Stomach (tissue), 9 donors: ENCODE data around the gene NDOR1. TPM values are rescaled to one million over a fixed set of nuclear protein-coding genes. Genes with fewer than 3 reads are reported as not detected.

Source experiments
- DNase-seq, 2 donors: peaks; one replicate each; pipeline versions ENCODE4 v3.0.0 to v3.0.0-alpha.2; 2013 to 2019
- H3K27ac ChIP-seq, 5 donors: fragments of 200-600 bp in 4 of 5; sonication (generic) in 4 of 5; one replicate each; pipeline ENCODE4 v1.5.1; 2013 to 2019; ENCODE audit warnings: mild to moderate bottlenecking in 1 of 5, moderate library complexity in 1 of 5
- H3K27me3 ChIP-seq, 3 donors: fragments of 200-600 bp; sonication (generic); one replicate each; pipeline ENCODE4 v1.5.1; 2017 to 2019; ENCODE audit warnings: mixed run types in 1 of 3
- H3K36me3 ChIP-seq, 4 donors: fragments of 200-600 bp; sonication (generic); 1 replicate in 3 of 4; 2 replicates in 1 of 4; pipeline ENCODE4 v1.5.1; 2016 to 2019
- H3K4me1 ChIP-seq, 4 donors: fragments of 200-600 bp; sonication (generic); one replicate each; pipeline ENCODE4 v1.5.1; 2016 to 2019
- H3K4me3 ChIP-seq, 4 donors: fragments of 200-600 bp; sonication (generic) in 3 of 4; one replicate each; pipeline ENCODE4 v1.5.1; 2016 to 2019; ENCODE audit warnings: mild to moderate bottlenecking in 1 of 4
- H3K9me3 ChIP-seq, 4 donors: fragments of 200-600 bp; sonication (generic); one replicate each; pipeline ENCODE4 v1.5.1; 2016 to 2019
- CTCF ChIP-seq, 7 experiments: fragments of 450-650 bp in 4 of 7; fragments of 200-600 bp in 3 of 7; sonication (generic) in 3 of 7; IDR thresholded peaks; one replicate each; pipeline ENCODE4 v1.5.1; 2016 to 2019; ENCODE audit warnings: antibody characterized with exemption in 7 of 7, control low read depth in 2 of 7, mild to moderate bottlenecking in 1 of 7
- EP300 ChIP-seq: sonication (generic); formaldehyde crosslinking; IDR thresholded peaks from one replicate; pipeline ENCODE4 v1.6.1; 2017; ENCODE audit warnings: antibody characterized with exemption
- POLR2A ChIP-seq, 4 donors: fragments of 450-650 bp; IDR thresholded peaks; one replicate each; pipeline ENCODE4 v1.6.1; 2016; ENCODE audit warnings: antibody characterized with exemption in 4 of 4, control low read depth in 2 of 4, mild to moderate bottlenecking in 1 of 4, moderate library complexity in 1 of 4
- POLR2AphosphoS5 ChIP-seq, 3 donors: sonication (generic); formaldehyde crosslinking; IDR thresholded peaks; one replicate each; pipeline ENCODE4 v1.6.1; 2016; ENCODE audit warnings: antibody characterized with exemption in 3 of 3
- WGBS, 5 donors: extraction: QIAGEN DNeasy Blood & Tissue Kit in 3 of 5; methylation state at CpG; one replicate each; pipeline versions ENCODE4 v1.1.5 to v1.1.7; 2013 to 2018; 5-methylcytosine and 5-hydroxymethylcytosine counted together
- intact Hi-C: fragments of 100-400 bp; cut with DNase I; formaldehyde crosslinking; loops from one replicate; pipeline ENCODE4 v1.15.1; 2023; ENCODE audit warnings: low total_unique reads
- polyA plus RNA-seq, 3 donors: library from polyadenylated mRNA; stranded (reverse); fragments of 200-250 nt; gene quantifications; one replicate each; pipeline ENCODE4 v1.2.3, GENCODE V29; 2013
- total RNA-seq, 5 donors: library from RNA; depleted of rRNA; stranded (reverse); fragments of >200 nt; gene quantifications; one replicate each; pipeline versions ENCODE4 v1.1.0 to v1.2.3, GENCODE V29; 2014 to 2016
- donor health status: healthy with polysubstance abuse.
- donor health status: Bipolar disorder and iron deficiency.
- donor health status: healthy.

Gene NDOR1
- total and polyA plus RNA-seq, 8 donors: 0.89 to 105 (median 7.9) TPM

- no peak for DNase-seq
- Histone ChIP-seq H3K27ac (no peak within 1 kb of the TSS), H3K27me3 (peaks cover 18 to 90% (median 74%) of the 10 kb centered on the region in 3 donors), H3K9me3 (no peaks in the 10 kb centered on the region), H3K4me3 (no peak within 1 kb of the TSS), H3K36me3 (no peaks in the 10 kb centered on the region), H3K4me1 (peaks cover 12 to 46% (median 42%) of the 10 kb centered on the region in 4 donors)
- intact Hi-C loops: loop anchor here (10.0 kb wide), 1 partner anchor 46 kb away; the partner anchor contains the start of genes ANAPC2 and SSNA1
- no peak for TF ChIP-seq CTCF (IDR thresholded peaks at IDR 0.05)
- TF ChIP-seq POLR2A (IDR thresholded peaks at IDR 0.05): no peak
- no peak for TF ChIP-seq EP300
- TF ChIP-seq POLR2AphosphoS5 (IDR thresholded peaks at IDR 0.05): no peak
- 59 to 67% (median 65%) methylated on average over 8 to 14 of the region's 14 CpGs for WGBS, 5 donors
Observed at GRCh38 chr9:137230705-137231371, 25.3 kb downstream of the NDOR1 start, which contains the start of gene SLC34A3. TSS of gene SLC34A3 (plus strand) at chr9:137230901. CDS start at chr9:137231703, 802 bp downstream.

GRCh38 chr9:137231372-137232039 is 26.0 kb downstream of the NDOR1 start:
- WGBS, 5 donors: 77 to 90% (median 87%) methylated on average over 15 to 23 of the region's 23 CpGs
- Histone ChIP-seq H3K27me3 (peaks cover 18 to 94% (median 76%) of the 10 kb centered on the region in 3 donors), H3K36me3 (no peaks in the 10 kb centered on the region), H3K4me3 (no peak overlapping the region), H3K9me3 (no peaks in the 10 kb centered on the region), H3K27ac (no peak overlapping the region), H3K4me1 (peaks cover 19 to 46% (median 42%) of the 10 kb centered on the region in 4 donors)
- TF ChIP-seq POLR2AphosphoS5 (IDR thresholded peaks at IDR 0.05) (no peak), POLR2A (IDR thresholded peaks at IDR 0.05) (no peak), EP300 (no peak), CTCF (IDR thresholded peaks at IDR 0.05) (no peak)
- DNase-seq: no peak
- intact Hi-C loops: loop anchor here (10.0 kb wide), 1 partner anchor 47 kb away; the partner anchor contains the start of genes ANAPC2 and SSNA1

DNA sequence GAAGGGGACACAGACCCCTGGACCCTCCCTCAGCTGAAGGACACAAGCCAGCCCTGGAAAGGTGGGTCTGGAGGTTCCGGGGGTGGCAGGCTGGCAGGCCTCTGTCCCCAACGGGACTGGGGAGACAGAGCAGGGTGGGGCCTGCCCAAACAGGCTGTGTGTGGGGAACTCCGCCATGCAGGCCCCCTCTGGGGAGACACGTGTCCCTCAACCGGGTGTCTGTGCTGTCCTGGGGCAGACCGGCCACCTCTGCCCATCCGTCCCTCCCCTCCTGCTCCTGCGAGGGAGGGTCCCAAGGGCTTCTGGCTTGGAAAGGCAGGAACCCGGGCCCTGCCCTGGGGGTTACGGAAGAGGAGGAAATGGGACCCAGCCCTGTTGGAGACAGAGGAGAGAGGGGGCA is 26.6 kb downstream of the NDOR1 start:
- Histone ChIP-seq H3K9me3 (no peaks in the 10 kb centered on the region), H3K4me1 (peaks cover 23 to 48% (median 42%) of the 10 kb centered on the region in 4 donors), H3K4me3 (no peak overlapping the region), H3K27me3 (peaks cover 18 to 92% (median 76%) of the 10 kb centered on the region in 3 donors), H3K27ac (no peak overlapping the region), H3K36me3 (no peaks in the 10 kb centered on the region)
- intact Hi-C loops: loop anchor here (10.0 kb wide), 1 partner anchor 47 kb away; the partner anchor contains the start of genes ANAPC2 and SSNA1
- DNase-seq: no peak
- WGBS, 5 donors: 71 to 79% (median 73%) methylated on average over 7 to 10 of the region's 10 CpGs
- TF ChIP-seq EP300: no peak
- no peak for TF ChIP-seq POLR2AphosphoS5 (IDR thresholded peaks at IDR 0.05)

DNA sequence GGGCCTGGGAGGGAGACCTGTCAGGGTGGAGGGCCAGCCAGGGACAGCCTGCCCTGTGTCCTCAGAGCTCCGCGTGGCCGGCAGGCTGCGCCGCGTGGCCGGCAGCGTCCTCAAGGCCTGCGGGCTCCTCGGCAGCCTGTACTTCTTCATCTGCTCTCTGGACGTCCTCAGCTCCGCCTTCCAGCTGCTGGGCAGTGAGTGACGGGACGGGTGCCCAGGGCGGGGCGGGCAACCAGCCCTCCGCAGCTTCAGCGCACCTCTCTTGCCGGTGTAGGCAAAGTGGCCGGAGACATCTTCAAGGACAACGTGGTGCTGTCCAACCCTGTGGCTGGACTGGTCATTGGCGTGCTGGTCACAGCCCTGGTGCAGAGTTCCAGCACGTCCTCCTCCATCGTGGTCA is 27.0 kb downstream of the NDOR1 start:
- Histone ChIP-seq H3K36me3 (no peaks in the 10 kb centered on the region), H3K4me3 (no peak overlapping the region), H3K4me1 (peaks cover 23 to 48% (median 42%) of the 10 kb centered on the region in 4 donors), H3K27ac (no peak overlapping the region), H3K9me3 (no peaks in the 10 kb centered on the region), H3K27me3 (peaks cover 18 to 88% (median 76%) of the 10 kb centered on the region in 3 donors)
- TF ChIP-seq POLR2AphosphoS5 (IDR thresholded peaks at IDR 0.05) (no peak), POLR2A (IDR thresholded peaks at IDR 0.05) (no peak), EP300 (no peak), CTCF (IDR thresholded peaks at IDR 0.05) (no peak)
- no peak for DNase-seq
- 37 to 66% (median 48%) methylated on average over 14 to 24 of the region's 24 CpGs for WGBS, 5 donors
- intact Hi-C loops: loop anchor here (10.0 kb wide), 1 partner anchor 48 kb away; the partner anchor contains the start of genes ANAPC2 and SSNA1
